NCI-H1694 treated with DMSO at 0.1 percent for 48 hours (cell line): Measurements from ENCODE around the gene AOPEP.
"Not testable (repeated sequence)": the region's sequence is repeated elsewhere in the genome, so short reads cannot be mapped to it uniquely, and the experiment has no call there.

Source experiments
- DNase-seq: peaks from one replicate; lab custom pipeline; 2025; lab: John Stamatoyannopoulos, UW

Gene AOPEP

GRCh38 chr9:94870793-94871558 lies 144.5 kb downstream of the AOPEP start:
- DNase-seq: no peak

DNA sequence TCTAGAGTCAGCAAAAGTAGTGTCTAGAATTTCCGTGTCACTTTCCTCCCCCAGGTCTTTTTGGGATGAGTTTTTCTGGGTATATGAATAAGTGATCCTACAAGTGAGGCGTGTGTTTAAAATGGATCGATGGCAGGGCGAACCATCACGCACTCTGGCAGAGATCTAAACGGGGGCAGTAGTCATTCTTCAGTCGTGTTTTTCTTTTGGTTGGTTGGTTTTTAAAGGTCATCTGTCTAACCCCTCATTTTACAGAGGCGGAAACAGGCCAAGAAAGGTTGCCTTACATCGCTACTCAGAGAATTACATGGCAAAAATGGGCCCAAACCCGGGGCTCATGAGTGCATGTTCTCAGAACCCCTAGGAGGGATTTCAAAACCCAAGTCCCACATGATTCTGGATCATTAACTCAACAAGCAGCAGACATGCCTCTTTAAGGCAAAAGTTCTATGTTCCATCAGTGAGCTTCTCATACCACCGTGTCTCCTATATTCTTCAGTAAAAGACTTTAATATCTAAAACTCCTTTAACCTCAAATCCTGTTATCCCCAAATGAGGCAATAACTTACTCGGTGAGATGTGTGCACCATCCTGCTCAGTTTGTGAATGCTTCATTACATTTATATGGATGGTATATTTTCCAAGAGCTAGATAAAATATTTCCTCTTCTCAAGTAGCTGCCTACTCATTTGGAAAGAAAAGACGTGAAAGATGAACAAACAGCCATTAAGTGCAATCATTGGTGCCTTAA lies 145.8 kb downstream of the AOPEP start:
- DNase-seq: no peak

GRCh38 chr9:94872891-94873511 lies 146.5 kb downstream of the AOPEP start:
- DNase-seq: no peak

- DNase-seq: no peak
These were observed 147.8 kb downstream of the AOPEP start for GRCh38 chr9:94874316-94874715.

DNA sequence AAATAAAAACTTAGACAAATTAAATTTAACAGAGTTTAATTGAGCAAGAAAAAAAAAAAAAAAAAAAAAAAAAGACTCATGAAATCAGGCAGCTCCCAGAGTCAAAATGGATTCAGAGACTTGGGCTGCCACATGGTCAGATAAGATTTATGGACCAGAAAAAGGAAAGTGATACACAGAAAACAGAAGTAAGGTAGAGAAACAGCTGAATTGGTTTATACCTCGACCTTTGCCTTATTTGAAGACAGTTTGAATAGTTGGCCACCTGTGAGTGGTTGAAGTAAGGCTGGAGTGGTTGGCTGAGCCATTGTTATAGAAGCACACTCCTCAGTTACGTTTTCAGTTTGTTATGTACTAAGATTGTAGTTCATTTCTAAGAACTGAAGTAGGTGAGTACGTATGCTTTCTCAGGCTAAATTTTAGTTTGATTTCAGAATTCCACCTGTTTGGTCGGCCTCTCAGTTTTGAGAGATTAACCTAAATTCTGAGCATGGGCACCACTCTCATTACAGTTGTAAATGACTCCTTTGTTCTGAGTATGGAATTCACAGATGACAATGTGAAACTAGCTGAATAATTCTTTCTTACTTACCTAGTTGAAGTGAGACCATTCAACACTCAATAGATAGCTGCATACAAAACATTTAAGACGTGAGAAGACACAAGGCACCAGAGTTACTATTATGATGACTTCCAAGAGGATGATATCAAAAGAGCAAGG lies 149.0 kb downstream of the AOPEP start:
- DNase-seq: no peak

DNA sequence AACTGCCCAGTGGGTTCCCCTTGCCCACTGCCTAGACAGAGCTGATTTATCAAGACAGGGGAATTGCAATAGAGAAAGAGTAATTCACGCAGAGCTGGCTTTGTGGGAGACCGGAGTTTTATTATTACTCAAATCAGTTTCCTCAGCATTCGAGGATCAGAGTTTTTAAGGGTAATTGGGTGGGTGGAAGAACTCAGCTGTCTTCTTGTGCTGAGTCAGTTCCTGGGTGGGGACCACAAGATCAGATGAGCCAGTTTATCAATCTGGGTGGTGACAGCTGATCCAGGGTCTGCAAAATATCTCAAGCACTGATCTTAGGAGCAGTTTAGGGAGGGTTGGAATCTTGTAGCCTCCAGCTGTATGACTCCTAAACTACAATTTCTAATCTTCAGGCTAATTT lies 152.3 kb downstream of the AOPEP start:
- DNase-seq: not testable (repeated sequence)

GRCh38 chr9:94879230-94879629 lies 152.7 kb downstream of the AOPEP start:
- no peak for DNase-seq

GRCh38 chr9:94881023-94881422 lies 154.5 kb downstream of the AOPEP start:
- no peak for DNase-seq

DNA sequence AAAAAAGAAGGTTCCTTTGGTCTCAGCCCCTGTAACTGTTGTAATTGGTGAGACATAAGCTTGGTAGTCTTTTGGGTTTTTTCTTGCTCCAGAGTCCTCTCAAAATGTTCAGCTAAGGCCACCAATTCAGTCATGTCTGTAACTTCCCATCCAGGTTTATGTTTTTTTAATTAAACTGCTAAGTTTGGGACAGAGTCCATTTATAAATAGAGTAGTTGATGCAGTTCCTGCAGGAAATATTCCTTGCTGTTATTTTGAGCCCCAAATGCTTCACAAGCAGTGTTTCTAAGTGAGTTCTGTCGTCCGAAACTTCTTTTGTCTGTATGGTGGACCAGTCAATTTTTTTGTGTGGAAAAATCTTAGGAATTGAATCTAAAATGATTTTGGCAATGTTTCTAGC lies 155.0 kb downstream of the AOPEP start:
- DNase-seq: no peak

DNA sequence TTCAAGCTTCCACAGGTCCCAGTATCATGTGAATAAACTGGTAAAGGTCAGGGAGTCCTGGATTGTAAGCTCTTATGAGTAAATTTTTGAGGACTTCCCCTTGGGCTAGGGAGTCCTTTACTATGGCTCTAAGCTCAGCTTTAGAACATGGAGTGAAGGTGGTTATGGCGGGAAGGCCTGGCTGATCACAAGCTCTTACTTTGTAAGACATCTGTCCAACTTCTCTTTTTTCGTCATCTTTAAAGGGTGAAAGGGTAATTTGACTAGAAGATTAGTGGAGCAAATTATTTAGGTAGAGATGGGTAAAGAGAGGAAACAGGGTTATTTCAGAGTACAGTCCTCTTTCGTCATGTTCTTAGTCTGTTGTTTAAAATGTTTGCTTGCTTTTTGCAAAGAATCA lies 155.4 kb downstream of the AOPEP start:
- no peak for DNase-seq

DNA sequence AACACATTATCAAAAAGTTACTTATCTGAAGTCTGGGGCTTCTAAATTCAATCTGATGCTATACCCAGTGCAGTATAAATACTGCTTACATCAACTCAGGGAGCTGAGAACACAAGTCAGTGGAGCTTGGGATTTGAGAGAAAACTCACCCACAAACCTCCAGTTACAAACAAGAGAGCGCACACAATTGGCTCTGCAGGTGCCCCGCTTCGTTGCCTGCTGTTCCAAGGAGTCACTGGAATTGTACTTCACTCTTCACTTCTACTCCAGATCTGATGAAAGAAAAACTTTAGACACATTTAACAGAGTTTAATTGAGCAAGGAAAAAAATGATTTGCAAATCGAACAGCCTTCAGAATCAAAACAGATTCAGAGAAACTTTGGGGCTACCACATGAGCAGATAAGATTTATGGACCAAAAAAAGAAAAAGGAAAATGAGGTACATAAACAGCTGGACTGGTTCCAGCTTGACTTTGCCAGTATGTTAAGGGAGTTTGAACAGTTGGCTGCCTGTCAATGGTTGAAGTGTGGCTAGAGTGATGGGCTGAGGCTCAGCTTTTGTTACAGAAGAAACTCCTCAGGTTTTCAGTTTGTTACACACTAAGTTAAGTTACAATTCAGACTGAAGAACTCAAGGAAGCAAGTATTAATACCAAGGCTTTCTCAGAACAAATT lies 156.6 kb downstream of the AOPEP start:
- DNase-seq: no peak

- DNase-seq: no peak
These were observed 159.5 kb downstream of the AOPEP start for GRCh38 chr9:94885854-94886447.

DNA sequence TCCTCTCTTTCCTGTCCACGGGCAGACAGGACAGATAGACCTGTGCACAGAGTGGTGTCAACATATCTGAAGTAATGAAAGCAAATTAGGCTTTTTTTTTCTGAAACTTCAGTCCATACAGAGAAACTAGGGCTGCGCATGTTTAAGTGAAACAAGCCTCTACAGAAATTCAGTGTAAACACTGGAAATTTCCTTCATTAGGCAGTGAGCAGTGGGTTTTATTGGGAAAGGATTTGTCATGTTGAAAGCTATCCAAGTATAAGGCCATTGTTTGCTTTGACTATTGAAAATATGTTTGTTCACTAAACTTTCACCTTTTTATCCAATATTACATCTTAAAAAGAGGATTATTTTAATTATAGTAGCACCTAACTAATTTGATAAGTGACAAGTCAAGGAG lies 161.2 kb downstream of the AOPEP start:
- DNase-seq: no peak

DNA sequence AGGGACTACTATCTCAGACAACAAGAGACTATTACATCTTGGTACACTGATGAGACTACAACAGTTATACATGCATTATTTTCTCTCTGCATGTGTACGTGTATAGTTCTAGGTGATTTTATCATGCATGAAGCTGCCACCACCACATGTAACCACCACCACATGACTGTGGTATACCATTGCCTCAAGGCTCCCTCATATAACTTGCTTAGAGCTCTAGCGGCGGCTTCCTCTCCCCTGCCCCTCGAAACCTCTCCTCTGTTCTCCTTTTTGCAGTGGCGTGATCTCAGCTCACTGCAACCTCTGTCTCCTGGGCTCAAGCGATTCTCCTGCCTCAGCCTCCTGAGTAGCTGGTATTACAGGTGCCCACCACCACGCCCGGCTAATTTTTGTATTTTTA lies 162.3 kb downstream of the AOPEP start:
- DNase-seq: no peak

DNA sequence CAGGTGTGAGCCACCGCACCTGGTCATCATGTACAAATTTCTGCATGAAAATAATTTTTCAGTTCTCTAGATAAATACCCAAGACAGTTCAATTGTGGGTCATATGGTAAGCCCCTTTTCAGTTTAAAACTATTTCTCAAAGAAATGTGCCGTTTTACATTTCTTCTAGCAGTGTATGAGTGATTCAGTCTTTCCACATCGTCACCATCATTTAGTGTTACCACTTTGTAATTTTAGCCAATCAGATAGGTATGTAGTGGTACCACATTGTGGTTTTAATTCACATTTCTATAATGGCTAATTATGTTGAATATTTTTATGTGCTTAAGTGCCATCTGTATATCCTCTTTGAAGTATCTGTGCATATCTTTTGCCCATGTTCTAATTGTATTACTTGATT lies 163.1 kb downstream of the AOPEP start:
- no peak for DNase-seq

GRCh38 chr9:94891183-94891582 lies 164.7 kb downstream of the AOPEP start:
- no peak for DNase-seq

DNA sequence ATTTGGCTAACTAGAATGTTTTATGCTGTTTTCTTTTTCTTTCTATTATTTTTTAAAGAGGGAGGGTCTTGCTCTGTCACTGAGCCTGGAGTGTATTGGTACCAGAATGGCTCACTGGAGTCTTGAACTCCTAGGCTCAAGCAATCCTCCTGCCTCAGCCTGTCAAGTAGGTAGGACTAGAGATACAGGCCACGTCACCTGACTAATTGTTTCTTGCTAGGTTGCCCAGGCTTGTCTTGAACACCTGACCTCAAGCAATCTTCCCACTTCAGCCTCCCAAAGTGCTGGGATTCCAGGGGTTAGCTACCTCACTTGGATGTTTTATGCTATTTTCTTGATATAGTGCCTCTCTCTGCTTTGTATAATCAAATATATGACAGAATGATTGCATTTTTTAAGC lies 166.2 kb downstream of the AOPEP start:
- no peak for DNase-seq

DNA sequence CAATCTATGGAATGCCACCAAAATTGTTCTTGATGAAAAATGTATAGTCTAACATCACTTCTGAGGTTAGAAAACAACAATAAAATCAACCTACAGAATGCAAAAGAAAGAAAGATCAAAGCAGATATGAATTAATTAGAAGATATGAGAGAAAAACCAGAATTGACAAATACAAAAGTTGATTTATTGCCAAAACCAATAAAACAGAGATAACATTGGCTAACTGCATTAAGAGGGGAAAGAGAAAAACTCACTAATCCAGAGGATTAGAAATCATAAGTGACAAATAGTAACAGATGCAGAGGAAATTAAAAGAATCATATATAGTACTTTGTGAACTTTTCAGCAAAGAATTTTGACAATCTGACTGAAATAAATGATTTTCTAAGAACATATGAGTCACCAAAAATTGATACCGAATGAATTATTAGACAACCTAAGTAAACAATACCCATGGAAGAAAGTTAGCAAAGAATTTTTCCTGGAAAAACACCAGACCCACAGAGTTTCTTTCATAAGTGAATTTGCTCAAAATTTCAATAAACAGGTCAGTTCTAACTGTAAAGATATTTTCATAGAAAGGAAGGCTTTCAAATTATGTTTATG lies 167.7 kb downstream of the AOPEP start:
- no peak for DNase-seq

DNA sequence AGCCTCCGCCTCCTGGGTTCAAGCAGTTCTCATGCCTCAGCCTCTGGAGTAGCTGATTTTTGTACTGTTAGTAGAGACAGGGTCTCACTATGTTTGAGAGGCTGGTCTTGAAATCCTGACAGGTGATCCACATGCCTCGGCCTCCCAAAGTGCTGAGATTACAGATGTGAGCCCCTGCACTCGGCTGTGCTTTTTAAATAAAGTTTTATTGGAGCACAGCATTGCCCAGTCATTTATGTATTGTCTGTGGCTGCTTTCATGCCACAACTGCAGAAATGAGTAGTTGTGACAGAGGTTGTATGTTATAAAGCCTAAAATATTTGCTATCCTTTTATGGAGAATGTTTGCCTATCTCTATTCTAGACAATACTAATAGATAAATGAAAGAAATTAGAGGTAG lies 169.2 kb downstream of the AOPEP start:
- no peak for DNase-seq

DNA sequence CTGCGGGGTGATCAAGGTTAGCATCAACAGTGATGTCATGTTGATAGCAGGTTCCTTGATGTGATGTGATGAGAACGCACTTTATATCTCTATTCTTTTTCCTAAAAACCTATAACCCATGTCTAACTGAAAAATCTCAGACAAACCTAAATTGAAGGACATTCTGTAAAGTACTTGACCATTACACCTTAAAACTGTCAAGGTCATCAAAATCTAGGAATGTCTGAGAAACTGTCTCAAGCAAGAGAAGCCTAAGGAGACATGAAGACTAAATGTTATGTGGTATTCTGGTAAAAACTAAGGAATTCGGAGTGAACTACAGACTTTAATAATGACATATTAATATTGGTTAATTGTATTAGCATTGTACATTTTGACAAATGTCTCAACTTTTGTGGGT lies 170.0 kb downstream of the AOPEP start:
- no peak for DNase-seq
